ENCODE results near the gene DCAF11.

The DCAF11 gene

DNA sequence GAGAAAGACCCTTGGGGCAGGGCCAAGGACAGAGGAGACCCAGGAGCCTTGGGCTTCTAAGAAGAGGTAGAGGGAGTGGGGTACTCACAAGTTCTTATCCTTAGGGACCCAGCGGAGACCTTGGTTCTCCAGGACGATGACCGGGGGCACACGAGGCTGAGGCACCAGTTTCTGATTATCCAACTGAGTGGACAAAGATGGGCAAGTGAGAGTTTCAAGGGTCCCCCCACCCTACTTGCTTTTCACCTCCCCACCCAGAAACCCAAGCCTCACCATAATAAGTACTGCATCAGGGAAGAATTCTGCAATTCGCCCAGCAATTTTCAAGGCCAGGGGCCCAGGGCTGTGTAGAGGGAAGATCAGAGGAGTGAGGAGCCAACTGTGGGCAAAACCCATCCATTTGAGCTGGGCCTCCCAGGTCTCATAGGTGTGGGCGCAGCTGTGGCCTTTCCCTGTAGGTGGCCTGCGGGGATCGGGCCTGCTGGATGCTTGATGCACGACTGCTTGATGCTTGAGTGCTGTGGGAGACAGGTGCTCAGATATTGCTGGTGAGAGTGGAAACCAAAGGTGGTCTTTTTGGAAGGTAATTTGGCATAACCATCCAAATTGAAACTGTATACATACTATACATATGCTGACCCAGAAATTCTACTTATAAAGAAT, 24.8 kb downstream of the DCAF11 start:
- Histone ChIP-seq H3K4me1 (ENCODE audit: control insufficient read depth in 1 of 2, insufficient read depth in 2 of 2, low read length in 2 of 2) (peaks cover 6 to 10% of the 10 kb centered on the region in 2 experiments), H3K9me3 (ENCODE audit: insufficient read depth, low read depth, low read length) (peaks cover 1% of the 10 kb centered on the region), H3K14ac (ENCODE audit: low read length) (no peak overlapping the region), H4K12ac (ENCODE audit: low read depth, low read length) (no peak overlapping the region), H3K9ac (ENCODE audit: low read length) (no peak overlapping the region), H3K79me2 (ENCODE audit: control insufficient read depth, insufficient read depth, low read length, poor library complexity) (peaks cover 8% of the 10 kb centered on the region), H2BK5ac (ENCODE audit: low read depth, low read length, poor library complexity) (no peak overlapping the region), H3K27ac (ENCODE audit: low read depth, low read length) (no peak overlapping the region), H4K8ac (ENCODE audit: low read depth, low read length) (no peak overlapping the region), H3K4me3 (ENCODE audit: low read depth, low read length) (no peak overlapping the region), H3K27me3 (ENCODE audit: insufficient read depth, low read length) (no peaks in the 10 kb centered on the region), H3K18ac (ENCODE audit: low read length) (no peak overlapping the region), H3K36me3 (ENCODE audit: control insufficient read depth in 1 of 2, insufficient read depth in 2 of 2, low read length in 2 of 2) (peaks cover 23% of the 10 kb centered on the region in 2 experiments), H2BK120ac (ENCODE audit: insufficient read depth, low read length, poor library complexity) (no peak overlapping the region), H4K91ac (ENCODE audit: low read depth, low read length) (no peak overlapping the region), H3K79me1 (ENCODE audit: low read length) (peaks cover 13% of the 10 kb centered on the region), H3K4ac (ENCODE audit: low read depth, low read length) (no peak overlapping the region), H3K4me2 (ENCODE audit: low read length) (no peak overlapping the region), H2AK5ac (ENCODE audit: low read length) (no peak overlapping the region), H3K23ac (ENCODE audit: low read length) (no peak overlapping the region), H2AFZ (ENCODE audit: insufficient read depth, low read length, poor library complexity) (no peak overlapping the region), H2BK12ac (ENCODE audit: low read length) (no peak overlapping the region)
- WGBS (ENCODE audit: extremely low coverage, insufficient coverage, insufficient read length), result no CpG with 5 or more reads among the region's 9 CpGs
- no peak for DNase-seq

- Histone ChIP-seq H4K8ac (ENCODE audit: low read depth, low read length) (peak within 1 kb of the TSS; percentile 93), H3K36me3 (ENCODE audit: control insufficient read depth in 1 of 2, insufficient read depth in 2 of 2, low read length in 2 of 2) (peaks cover 23% of the 10 kb centered on the region in 2 experiments), H2BK5ac (ENCODE audit: low read depth, low read length, poor library complexity) (peak within 1 kb of the TSS; percentile 81), H2BK120ac (ENCODE audit: insufficient read depth, low read length, poor library complexity) (peak within 1 kb of the TSS; percentile 65), H3K79me1 (ENCODE audit: low read length) (peaks cover 13% of the 10 kb centered on the region), H3K9ac (ENCODE audit: low read length) (peak within 1 kb of the TSS; percentile 88), H4K91ac (ENCODE audit: low read depth, low read length) (peak within 1 kb of the TSS; percentile 83), H4K12ac (ENCODE audit: low read depth, low read length) (peak within 1 kb of the TSS; percentile 48), H3K4me2 (ENCODE audit: low read length) (peak within 1 kb of the TSS; percentile 90), H2AK5ac (ENCODE audit: low read length) (peak within 1 kb of the TSS; percentile 67), H3K79me2 (ENCODE audit: control insufficient read depth, insufficient read depth, low read length, poor library complexity) (peaks cover 8% of the 10 kb centered on the region), H3K27me3 (ENCODE audit: insufficient read depth, low read length) (no peaks in the 10 kb centered on the region), H3K27ac (ENCODE audit: low read depth, low read length) (peak within 1 kb of the TSS; percentile 84), H3K23ac (ENCODE audit: low read length) (no peak within 1 kb of the TSS), H3K4me1 (ENCODE audit: control insufficient read depth in 1 of 2, insufficient read depth in 2 of 2, low read length in 2 of 2) (peaks cover 8 to 15% of the 10 kb centered on the region in 2 experiments), H3K9me3 (ENCODE audit: insufficient read depth, low read depth, low read length) (peaks cover 1% of the 10 kb centered on the region), H3K4me3 (ENCODE audit: low read depth, low read length) (peak within 1 kb of the TSS; percentile 94), H2AFZ (ENCODE audit: insufficient read depth, low read length, poor library complexity) (peak within 1 kb of the TSS; percentile 77), H3K14ac (ENCODE audit: low read length) (peak within 1 kb of the TSS; percentile 95), H3K4ac (ENCODE audit: low read depth, low read length) (peak within 1 kb of the TSS; percentile 92), H3K18ac (ENCODE audit: low read length) (peak within 1 kb of the TSS; percentile 95), H2BK12ac (ENCODE audit: low read length) (no peak within 1 kb of the TSS)
- no CpG with 5 or more reads among the region's 65 CpGs for WGBS (ENCODE audit: extremely low coverage, insufficient coverage, insufficient read length)
- DNase-seq, result peak; percentile 100
Observed at GRCh38 chr14:24141097-24141880, 26.7 kb downstream of the DCAF11 start, which contains the start of gene EMC9. TSS of gene EMC9 (minus strand) at chr14:24141591. CDS start at chr14:24141304, 287 bp downstream.

DNA sequence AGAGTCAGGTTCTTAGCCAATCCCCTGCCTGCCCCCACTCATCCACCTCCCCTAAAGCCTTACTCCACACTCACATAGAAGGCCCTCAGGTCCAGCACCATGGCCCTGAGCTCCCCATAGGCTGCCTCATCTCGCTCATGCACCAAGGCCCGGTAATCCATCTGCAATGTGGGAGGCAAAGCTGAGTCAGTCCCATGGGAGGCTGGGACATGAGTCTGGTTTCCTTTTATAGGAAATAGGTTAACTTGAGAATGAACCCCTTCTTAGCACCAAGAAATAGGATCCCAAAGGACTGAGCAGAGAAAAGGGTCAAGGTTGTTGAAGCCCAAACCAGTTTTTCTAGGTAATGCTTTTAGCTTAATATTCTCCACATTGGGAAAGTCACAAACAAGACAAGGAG, 28.9 kb downstream of the DCAF11 start:
- H3K4ac ChIP-seq (ENCODE audit: low read depth, low read length), result no peak overlapping the region
- H3K79me1 ChIP-seq (ENCODE audit: low read length), result peaks cover 21% of the 10 kb centered on the region
- peaks cover 19% of the 10 kb centered on the region for H3K79me2 ChIP-seq (ENCODE audit: control insufficient read depth, insufficient read depth, low read length, poor library complexity)
- H3K9ac ChIP-seq (ENCODE audit: low read length), result no peak overlapping the region
- no CpG with 5 or more reads among the region's 2 CpGs for WGBS (ENCODE audit: extremely low coverage, insufficient coverage, insufficient read length)
- no peak overlapping the region for H2BK5ac ChIP-seq (ENCODE audit: low read depth, low read length, poor library complexity)
- no peak for DNase-seq
- H2AK5ac ChIP-seq (ENCODE audit: low read length), result no peak overlapping the region
- H3K4me1 ChIP-seq (ENCODE audit: control insufficient read depth in 1 of 2, insufficient read depth in 2 of 2, low read length in 2 of 2), result peaks cover 9 to 16% of the 10 kb centered on the region in 2 experiments
- no peak overlapping the region for H4K12ac ChIP-seq (ENCODE audit: low read depth, low read length)
- H3K27ac ChIP-seq (ENCODE audit: low read depth, low read length), result no peak overlapping the region
- H3K4me3 ChIP-seq (ENCODE audit: low read depth, low read length), result no peak overlapping the region
- peaks cover 1% of the 10 kb centered on the region for H3K9me3 ChIP-seq (ENCODE audit: insufficient read depth, low read depth, low read length)
- H2BK12ac ChIP-seq (ENCODE audit: low read length), result no peak overlapping the region
- H3K27me3 ChIP-seq (ENCODE audit: insufficient read depth, low read length), result no peaks in the 10 kb centered on the region
- no peak overlapping the region for H2BK120ac ChIP-seq (ENCODE audit: insufficient read depth, low read length, poor library complexity)
- H2AFZ ChIP-seq (ENCODE audit: insufficient read depth, low read length, poor library complexity), result no peak overlapping the region
- no peak overlapping the region for H3K18ac ChIP-seq (ENCODE audit: low read length)
- no peak overlapping the region for H3K14ac ChIP-seq (ENCODE audit: low read length)
- no peak overlapping the region for H4K8ac ChIP-seq (ENCODE audit: low read depth, low read length)
- peaks cover 14 to 16% of the 10 kb centered on the region in 2 experiments for H3K36me3 ChIP-seq (ENCODE audit: control insufficient read depth in 1 of 2, insufficient read depth in 2 of 2, low read length in 2 of 2)
- H3K23ac ChIP-seq (ENCODE audit: low read length), result no peak overlapping the region
- H3K4me2 ChIP-seq (ENCODE audit: low read length), result no peak overlapping the region
- no peak overlapping the region for H4K91ac ChIP-seq (ENCODE audit: low read depth, low read length)

GRCh38 chr14:24144451-24144850, 29.9 kb downstream of the DCAF11 start:
- Histone ChIP-seq H3K18ac (ENCODE audit: low read length) (no peak overlapping the region), H3K9me3 (ENCODE audit: insufficient read depth, low read depth, low read length) (peaks cover 1% of the 10 kb centered on the region), H2AK5ac (ENCODE audit: low read length) (no peak overlapping the region), H3K79me1 (ENCODE audit: low read length) (peaks cover 21% of the 10 kb centered on the region), H2BK12ac (ENCODE audit: low read length) (no peak overlapping the region), H3K4me1 (ENCODE audit: control insufficient read depth in 1 of 2, insufficient read depth in 2 of 2, low read length in 2 of 2) (peaks cover 10 to 16% of the 10 kb centered on the region in 2 experiments), H3K4me2 (ENCODE audit: low read length) (no peak overlapping the region), H4K8ac (ENCODE audit: low read depth, low read length) (no peak overlapping the region), H3K27me3 (ENCODE audit: insufficient read depth, low read length) (no peaks in the 10 kb centered on the region), H2BK5ac (ENCODE audit: low read depth, low read length, poor library complexity) (no peak overlapping the region), H3K36me3 (ENCODE audit: control insufficient read depth in 1 of 2, insufficient read depth in 2 of 2, low read length in 2 of 2) (peaks cover 10 to 13% of the 10 kb centered on the region in 2 experiments), H2BK120ac (ENCODE audit: insufficient read depth, low read length, poor library complexity) (no peak overlapping the region), H3K14ac (ENCODE audit: low read length) (no peak overlapping the region), H3K23ac (ENCODE audit: low read length) (no peak overlapping the region), H4K12ac (ENCODE audit: low read depth, low read length) (no peak overlapping the region), H3K79me2 (ENCODE audit: control insufficient read depth, insufficient read depth, low read length, poor library complexity) (peaks cover 19% of the 10 kb centered on the region), H3K4me3 (ENCODE audit: low read depth, low read length) (no peak overlapping the region), H3K9ac (ENCODE audit: low read length) (no peak overlapping the region), H3K4ac (ENCODE audit: low read depth, low read length) (no peak overlapping the region), H4K91ac (ENCODE audit: low read depth, low read length) (no peak overlapping the region), H3K27ac (ENCODE audit: low read depth, low read length) (no peak overlapping the region), H2AFZ (ENCODE audit: insufficient read depth, low read length, poor library complexity) (no peak overlapping the region)
- no CpG with 5 or more reads among the region's 1 CpG for WGBS (ENCODE audit: extremely low coverage, insufficient coverage, insufficient read length)
- DNase-seq, result no peak
